Activated CD4-positive, alpha-beta T cell treated with anti-CD3 and anti-CD28 coated beads for 48 hours (primary cell): ENCODE data around the gene STC2.

Experiments
- DNase-seq: peaks from one replicate; pipeline ENCODE4 v3.0.0-alpha.2; 2020

The STC2 gene

DNA sequence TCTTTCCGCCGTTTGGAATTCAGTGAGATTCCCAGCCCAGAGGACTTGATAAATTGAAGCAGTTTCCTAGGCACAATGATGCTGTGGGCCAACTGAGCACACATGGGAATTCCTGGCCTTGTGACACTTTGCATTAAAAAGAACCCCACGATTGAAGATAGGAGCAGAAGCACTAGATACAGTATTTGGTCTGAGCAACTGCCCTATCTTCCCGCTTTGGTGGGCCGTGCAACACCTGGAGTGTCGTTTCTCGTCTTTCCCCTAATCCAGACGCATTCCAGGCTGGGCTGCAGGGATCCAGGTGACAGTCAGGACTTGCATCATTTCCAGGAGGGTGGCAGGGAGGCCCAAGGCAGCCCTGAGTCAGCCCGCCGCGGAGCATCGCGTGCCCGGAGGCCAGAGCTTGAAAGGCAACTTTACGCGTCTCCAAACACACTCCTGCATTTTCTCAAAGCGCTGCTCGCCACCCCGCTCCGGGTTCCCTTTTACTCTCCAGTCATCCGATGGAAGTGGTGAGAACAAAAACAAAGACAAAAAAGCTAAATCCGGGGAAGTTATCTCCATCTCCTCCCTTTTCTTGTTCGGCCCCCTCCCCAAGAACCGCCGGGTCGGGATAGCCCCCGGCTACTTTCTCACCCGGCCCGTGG is 753 bp upstream of the STC2 start:
- DNase-seq, result peak; percentile 71

GRCh38 chr5:173327084-173327947 is 898 bp downstream of the STC2 start:
- DNase-seq, result peak; percentile 47

GRCh38 chr5:173326501-173326960 is 1.7 kb downstream of the STC2 start:
- DNase-seq, result no peak

DNA sequence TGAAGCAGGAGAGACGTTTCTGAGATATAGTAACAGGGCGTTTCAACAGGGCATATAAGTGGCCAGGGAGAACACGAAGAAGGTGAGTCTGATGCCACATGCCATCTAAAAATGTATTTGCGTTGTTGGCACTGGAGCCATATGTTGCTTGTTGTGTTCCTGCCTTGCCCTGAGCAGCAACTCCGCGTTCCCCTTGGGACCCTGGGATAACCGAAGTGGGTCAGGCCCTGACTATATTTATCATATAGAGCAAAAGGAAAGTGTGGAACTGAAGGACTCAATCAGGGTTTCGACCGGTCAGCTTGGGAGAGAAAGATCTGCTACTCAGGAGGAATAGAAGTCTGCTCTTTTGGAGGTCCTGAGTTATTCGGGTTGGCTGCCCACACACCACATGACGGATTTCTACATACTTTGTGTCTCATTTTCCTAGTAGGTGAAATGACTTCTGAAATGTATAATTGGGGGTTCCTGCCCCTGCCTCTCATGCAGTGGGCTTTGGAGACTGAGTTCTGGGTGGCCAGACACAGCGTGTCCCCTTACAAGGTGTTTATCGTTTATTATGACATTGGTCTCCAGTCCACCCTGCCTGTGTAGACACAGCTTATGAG is 3.0 kb downstream of the STC2 start:
- DNase-seq, result no peak

DNA sequence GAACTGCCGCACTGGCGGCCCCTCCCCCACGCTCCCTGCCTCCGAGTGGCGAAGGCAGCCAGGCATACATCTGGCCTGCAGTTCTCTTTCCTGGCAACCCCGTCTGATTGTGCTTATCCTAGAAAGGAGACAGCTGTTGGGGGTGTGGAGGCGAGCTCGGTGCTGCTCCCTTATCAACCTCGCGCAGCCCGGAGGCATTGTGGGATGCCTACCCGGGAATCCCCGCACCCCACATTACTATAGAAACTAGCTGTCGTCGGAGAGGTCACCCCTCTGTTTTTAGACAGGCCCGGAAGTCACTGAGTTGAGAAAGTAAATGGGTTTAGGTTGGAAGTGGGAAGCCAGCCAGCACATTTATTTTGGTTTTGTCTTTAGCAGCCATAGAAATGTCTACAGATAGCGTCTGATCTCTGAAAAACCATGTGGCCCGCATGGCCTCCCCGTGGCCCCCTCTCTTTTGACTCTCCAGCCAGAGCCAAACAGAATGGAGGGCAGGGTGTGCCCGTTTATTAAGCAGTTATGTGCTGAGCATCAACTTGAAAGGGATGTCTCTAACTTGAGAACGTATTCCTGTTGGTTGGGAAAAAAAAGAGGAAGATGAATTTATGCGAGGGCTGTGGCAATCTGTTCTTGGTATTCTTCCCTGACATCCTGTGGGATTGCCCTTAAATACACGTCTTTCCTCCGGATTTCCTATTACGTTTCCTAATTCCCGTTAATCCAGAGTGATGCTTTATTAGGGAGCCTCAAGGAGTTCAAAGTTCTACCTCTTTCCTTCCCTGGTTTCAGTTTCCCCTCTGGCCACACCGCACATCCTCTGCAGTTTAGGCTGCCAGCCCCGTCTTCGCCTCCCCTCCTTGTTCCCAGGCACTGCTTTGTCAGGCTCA is 3.9 kb downstream of the STC2 start:
- peak; percentile 18 for DNase-seq

- DNase-seq, result no peak
These were observed 4.5 kb downstream of the STC2 start for GRCh38 chr5:173323799-173324114.

DNA sequence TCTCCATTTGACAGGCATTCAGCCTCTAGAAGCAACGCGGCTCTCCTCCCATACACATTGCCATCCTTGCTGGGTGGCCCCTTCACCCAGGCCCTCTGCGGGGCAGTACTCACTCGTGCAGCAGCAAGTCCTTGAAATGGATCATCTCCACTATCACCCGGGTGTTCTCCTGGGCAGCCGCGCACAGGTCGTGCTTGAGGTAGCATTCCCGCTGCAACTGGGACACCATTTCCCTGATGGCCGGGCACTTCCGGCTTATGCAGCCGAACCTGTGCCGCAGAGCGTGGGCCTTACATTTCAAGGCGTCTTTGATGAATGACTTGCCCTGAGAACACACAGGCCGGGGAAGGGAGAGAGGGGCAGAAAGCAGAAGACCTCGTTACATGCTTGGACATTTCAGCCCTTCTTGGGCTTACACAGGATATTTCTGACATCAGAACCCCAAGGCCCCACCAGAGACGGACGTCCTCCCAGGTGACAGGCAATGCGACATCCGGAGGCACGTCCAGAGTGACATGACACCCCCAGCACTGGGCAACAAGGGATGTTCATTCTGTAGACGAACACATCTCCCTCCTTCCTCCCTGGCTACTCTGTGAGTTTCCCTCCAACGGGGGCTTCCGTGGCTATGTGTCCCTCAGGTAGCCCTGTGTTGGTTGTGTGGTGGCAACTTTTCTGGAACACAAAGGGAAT is 5.0 kb downstream of the STC2 start:
- no peak for DNase-seq

DNA sequence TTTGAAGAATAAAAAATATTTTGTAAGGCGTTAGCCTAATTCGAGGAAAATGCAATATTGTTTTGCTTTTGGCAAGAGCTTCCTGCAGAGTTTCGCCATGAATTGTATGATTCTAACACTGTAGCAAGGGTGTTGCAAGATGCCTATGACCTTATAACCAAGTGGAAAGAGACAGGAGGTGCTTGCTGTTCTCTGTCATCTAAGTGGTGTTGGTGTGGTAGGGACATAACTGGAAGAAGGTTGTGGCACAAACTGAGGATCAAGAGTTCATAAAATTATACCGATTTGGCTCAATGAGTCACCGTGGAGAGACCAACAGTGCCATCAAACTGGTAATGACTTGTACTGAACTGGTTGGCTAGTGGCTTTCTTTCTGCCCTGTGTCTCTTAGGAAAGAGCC is 6.3 kb downstream of the STC2 start:
- DNase-seq, result no peak

- DNase-seq, result no peak
These were observed 8.0 kb downstream of the STC2 start for GRCh38 chr5:173320259-173320658.

DNA sequence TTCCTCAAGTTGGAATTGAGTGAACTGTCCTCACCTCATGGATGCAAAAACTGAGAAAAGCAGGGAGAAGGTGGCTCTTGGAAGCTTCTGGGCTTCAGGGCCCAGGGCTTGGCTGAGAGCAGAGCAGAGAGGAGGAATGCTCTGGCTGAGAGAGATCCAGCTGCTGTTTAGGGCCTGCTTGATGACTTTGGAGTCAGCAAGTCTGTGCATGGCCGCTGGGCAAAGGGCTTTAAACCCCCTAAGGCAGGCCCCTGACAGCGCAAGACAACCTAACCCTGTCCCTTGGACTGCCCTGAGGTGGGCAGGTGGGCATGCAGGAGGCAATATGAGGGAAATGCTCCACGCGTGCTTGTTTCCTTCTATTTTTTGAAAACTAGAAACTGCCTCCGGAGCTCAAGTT is 8.6 kb downstream of the STC2 start:
- no peak for DNase-seq

GRCh38 chr5:173318881-173319620 is 9.2 kb downstream of the STC2 start:
- no peak for DNase-seq

- no peak for DNase-seq
These were observed 9.9 kb downstream of the STC2 start for GRCh38 chr5:173318330-173318729.

- DNase-seq, result no peak
These were observed 10.4 kb downstream of the STC2 start for GRCh38 chr5:173317852-173318251.

DNA sequence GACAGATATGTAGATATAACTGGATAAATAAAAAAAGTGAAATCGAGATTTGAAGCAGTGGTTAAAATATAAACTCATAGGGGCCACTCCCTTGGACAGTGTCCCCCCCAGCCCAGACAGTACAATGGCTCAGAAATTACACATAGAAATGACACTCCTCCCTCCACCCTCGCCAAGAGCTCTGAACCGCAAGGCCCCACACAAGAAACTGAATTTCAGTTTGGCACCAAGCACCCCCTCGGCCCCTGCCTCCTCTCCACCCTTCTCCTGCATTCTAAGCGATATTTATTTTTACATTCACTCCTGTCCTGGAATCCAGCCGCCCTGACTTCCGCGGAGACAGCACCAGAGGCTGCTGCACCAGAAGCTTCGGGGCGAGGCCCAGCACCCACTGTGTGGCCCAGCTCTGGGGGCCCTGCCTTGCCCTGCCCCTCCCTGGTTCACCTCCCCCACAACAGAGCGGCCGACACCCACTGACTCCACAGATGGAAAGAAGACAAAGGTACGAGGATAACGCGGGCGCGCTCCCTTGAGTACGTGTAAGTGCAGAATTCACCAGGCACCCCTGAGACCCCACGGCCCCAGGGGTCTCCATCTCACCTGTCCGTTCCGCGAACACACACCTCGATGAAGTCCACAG is 11.0 kb downstream of the STC2 start:
- no peak for DNase-seq

DNA sequence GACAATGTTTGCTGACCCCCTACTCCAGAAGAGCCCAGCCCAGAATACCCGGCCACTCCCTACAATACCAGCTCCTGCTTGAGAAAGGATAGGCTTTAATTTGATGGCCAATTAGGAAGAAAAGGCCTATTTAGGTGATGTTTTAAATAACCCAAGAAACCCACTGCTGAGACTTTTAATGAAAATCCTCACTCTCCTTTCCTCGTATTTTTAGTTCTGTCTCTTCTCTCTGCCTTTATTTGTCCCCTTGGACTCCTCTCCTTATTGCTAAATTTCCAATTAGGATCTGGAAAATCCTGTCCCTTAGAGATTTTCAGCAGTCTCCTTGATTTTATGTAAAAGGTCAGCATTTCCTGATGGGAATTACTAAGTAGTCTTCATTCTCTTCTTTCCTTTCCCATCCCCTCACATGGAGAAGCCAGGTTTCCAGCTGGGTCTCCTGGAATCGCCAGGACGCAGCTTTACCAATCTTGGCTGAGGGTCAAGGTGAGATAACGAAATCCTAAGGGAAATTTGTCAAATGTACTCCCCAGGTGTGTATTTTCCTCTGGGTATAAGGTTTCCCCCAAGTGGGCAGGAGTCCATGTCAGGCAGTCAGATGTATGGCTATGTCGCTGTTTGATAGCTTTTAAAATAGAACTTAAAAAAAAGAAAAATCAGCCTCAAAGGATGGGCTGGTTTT is 11.7 kb downstream of the STC2 start:
- DNase-seq, result no peak

- no peak for DNase-seq
These were observed 12.5 kb downstream of the STC2 start for GRCh38 chr5:173315495-173316338.

DNA sequence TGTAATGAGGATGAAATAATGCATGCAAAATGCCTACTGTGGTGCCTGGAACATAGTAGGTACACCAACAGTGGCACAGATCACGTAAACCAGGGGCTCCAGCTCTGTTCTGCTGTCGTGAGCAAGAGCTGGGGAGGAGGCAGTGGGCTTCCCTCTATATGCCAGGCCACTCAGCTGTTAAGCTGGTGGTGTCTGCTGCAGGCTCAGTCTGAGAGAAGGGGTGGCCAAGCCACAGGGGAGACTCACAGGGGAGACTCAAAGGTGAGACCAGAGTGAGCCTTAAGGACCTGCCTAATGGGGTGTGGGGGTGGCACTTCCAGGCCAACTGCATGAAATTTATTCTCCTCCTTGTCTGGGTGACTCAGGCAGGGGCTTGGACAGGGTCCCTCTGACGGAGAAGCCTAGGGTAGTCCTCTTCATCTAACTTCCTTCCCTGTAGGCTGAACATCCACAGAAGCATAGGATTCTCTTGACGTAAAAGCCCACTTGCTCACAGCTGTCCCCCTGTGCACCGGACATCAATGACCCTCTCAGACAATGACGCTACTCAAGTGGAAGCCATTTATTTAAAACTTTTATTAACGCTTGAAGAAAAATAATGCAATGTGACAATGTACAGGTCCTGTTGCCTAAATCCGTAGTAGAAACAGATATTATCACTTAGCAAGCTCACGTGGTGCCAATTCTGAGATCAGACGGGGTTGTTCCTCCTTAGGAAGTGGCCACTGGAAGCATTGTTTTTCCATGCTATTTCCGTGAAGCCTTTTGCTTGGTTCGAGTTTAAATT is 13.9 kb downstream of the STC2 start:
- DNase-seq, result no peak

DNA sequence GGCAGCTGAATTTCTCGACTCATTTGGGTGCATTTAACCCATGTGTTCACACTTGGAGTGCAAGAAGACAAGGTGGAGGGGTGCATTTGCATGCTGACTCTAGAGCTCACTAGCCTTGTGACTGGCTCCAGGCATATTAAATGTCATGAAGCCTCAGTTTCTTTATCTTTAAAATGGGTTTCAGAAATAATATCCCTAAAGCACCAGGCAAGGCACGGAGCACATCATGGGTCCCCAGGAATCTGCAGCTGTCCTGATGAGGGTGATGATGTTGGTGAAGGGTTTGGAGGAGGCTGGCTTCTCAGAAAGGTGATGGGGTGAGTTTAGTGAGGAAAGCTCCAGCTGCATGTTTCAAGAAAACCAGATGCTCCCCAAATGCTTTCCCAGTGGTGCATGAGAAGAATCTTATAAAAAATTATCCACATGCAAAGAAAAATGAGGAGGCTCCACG is 14.8 kb downstream of the STC2 start:
- DNase-seq, result no peak

GRCh38 chr5:173312821-173313220 is 15.4 kb downstream of the STC2 start:
- no peak for DNase-seq
